ENCODE measurements around the gene TXK. TPM values are rescaled to one million over a fixed set of nuclear protein-coding genes. Genes with fewer than 3 reads are reported as not detected.

Gene TXK
- total RNA-seq, 1 donor from 2014 or later, result not detected

DNA sequence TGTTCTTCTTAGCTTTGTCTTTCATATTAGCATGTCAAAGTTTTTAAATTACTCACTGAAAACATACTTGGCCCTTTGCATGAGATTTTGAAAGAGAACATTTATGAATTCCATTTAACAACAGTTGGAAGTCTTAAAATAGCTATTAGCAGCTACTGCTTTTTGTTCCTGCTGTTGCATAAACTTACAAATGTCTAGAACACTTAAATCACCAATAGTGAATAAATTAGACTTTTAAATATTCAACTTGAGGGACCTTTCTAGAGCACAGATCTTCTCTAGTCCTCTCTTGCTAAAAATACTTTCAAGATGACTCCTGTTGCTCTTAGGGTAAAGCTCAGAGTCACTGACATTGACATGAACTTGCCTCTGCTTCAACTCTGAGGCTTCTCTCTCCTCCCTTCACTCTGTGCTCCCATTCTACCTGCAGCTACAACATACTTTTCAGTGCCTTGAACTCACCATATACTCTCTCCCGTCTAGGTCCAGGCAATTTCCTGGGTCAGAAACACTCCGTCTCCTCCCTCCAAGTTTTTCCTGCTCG is 15.8 kb upstream of the TXK start:
- H3K4me1 Mint-ChIP-seq, result no peaks in the 10 kb centered on the region
- H3K27me3 Mint-ChIP-seq (ENCODE audit: low read depth), result peaks cover 8% of the 10 kb centered on the region
- H3K27ac Mint-ChIP-seq (ENCODE audit: unreplicated experiment), result no peak overlapping the region

GRCh38 chr4:48147621-48148020 is 13.6 kb upstream of the TXK start:
- Mint-ChIP-seq H3K36me3 (ENCODE audit: low read depth) (no peaks in the 10 kb centered on the region), H3K27ac (ENCODE audit: unreplicated experiment) (no peak overlapping the region), H3K4me3 (no peak overlapping the region), H3K9me3 (peaks cover 1% of the 10 kb centered on the region), H3K27me3 (ENCODE audit: low read depth) (peaks cover 12% of the 10 kb centered on the region), H3K4me1 (no peaks in the 10 kb centered on the region)
- TF ChIP-seq, protein P1, sequence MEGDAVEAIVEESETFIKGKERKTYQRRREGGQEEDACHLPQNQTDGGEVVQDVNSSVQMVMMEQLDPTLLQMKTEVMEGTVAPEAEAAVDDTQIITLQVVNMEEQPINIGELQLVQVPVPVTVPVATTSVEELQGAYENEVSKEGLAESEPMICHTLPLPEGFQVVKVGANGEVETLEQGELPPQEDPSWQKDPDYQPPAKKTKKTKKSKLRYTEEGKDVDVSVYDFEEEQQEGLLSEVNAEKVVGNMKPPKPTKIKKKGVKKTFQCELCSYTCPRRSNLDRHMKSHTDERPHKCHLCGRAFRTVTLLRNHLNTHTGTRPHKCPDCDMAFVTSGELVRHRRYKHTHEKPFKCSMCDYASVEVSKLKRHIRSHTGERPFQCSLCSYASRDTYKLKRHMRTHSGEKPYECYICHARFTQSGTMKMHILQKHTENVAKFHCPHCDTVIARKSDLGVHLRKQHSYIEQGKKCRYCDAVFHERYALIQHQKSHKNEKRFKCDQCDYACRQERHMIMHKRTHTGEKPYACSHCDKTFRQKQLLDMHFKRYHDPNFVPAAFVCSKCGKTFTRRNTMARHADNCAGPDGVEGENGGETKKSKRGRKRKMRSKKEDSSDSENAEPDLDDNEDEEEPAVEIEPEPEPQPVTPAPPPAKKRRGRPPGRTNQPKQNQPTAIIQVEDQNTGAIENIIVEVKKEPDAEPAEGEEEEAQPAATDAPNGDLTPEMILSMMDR (conservative IDR thresholded peaks at IDR 0.05), result no peak
- DNase-seq (ENCODE audit: low read depth, low spot score), result no peak

More for the DNA sequence above, 15.8 kb upstream of the TXK start:
- Mint-ChIP-seq H3K4me3 (no peak overlapping the region), H3K36me3 (ENCODE audit: low read depth) (no peaks in the 10 kb centered on the region), H3K9me3 (peaks cover 11% of the 10 kb centered on the region)
- TF ChIP-seq, protein P1 (conservative IDR thresholded peaks at IDR 0.05), result no peak
- no peak for DNase-seq (ENCODE audit: low read depth, low spot score)

- TF ChIP-seq, protein P1 (conservative IDR thresholded peaks at IDR 0.05), result peak; percentile 84
- Mint-ChIP-seq H3K27me3 (ENCODE audit: low read depth) (peaks cover 9% of the 10 kb centered on the region), H3K27ac (ENCODE audit: unreplicated experiment) (no peak overlapping the region), H3K4me3 (no peak overlapping the region), H3K36me3 (ENCODE audit: low read depth) (no peaks in the 10 kb centered on the region), H3K4me1 (no peaks in the 10 kb centered on the region), H3K9me3 (no peaks in the 10 kb centered on the region)
- no peak for DNase-seq (ENCODE audit: low read depth, low spot score)
Measured at GRCh38 chr4:48141048-48141447, 7.0 kb upstream of the TXK start.

DNA sequence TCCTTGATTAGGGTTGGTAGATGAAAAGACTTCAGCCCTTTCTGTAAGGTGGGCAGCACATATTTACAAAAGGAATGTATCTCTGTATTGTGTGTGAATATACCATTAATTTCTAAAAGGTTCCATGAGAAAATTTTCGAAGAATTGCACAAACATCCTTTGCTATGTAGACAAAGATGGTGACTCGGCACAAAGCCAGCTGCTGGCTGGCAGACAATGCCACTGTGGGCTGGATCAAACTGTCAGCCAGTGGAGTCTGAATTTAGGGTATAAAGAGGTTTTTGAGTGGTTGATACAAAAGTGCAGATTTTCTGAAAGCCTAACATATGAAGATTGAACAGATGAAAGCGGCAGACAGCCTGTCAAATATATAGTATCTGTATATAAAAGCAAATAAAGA is 5.6 kb upstream of the TXK start:
- H3K4me1 Mint-ChIP-seq, result no peaks in the 10 kb centered on the region
- H3K9me3 Mint-ChIP-seq, result no peaks in the 10 kb centered on the region
- H3K27me3 Mint-ChIP-seq (ENCODE audit: low read depth), result peaks cover 1% of the 10 kb centered on the region
- no peak for DNase-seq (ENCODE audit: low read depth, low spot score)
- no peaks in the 10 kb centered on the region for H3K36me3 Mint-ChIP-seq (ENCODE audit: low read depth)
- TF ChIP-seq, protein P1 (conservative IDR thresholded peaks at IDR 0.05), result no peak
- H3K27ac Mint-ChIP-seq (ENCODE audit: unreplicated experiment), result no peak overlapping the region
- no peak overlapping the region for H3K4me3 Mint-ChIP-seq

- no peaks in the 10 kb centered on the region for H3K36me3 Mint-ChIP-seq (ENCODE audit: low read depth)
- no peaks in the 10 kb centered on the region for H3K27me3 Mint-ChIP-seq (ENCODE audit: low read depth)
- DNase-seq (ENCODE audit: low read depth, low spot score), result no peak
- H3K4me1 Mint-ChIP-seq, result no peaks in the 10 kb centered on the region
- no peak overlapping the region for H3K4me3 Mint-ChIP-seq
- no peak overlapping the region for H3K27ac Mint-ChIP-seq (ENCODE audit: unreplicated experiment)
- TF ChIP-seq, protein P1 (conservative IDR thresholded peaks at IDR 0.05), result no peak
- no peaks in the 10 kb centered on the region for H3K9me3 Mint-ChIP-seq
Measured at GRCh38 chr4:48138936-48139335, 4.9 kb upstream of the TXK start.
